Stimulated activated CD4-positive, alpha-beta T cell treated with anti-CD3 and anti-CD28 coated beads, Interleukin-2, amount 100 ng/mL, for 48 hours (primary cell): Measurements from ENCODE around the gene AAMDC.
A peak's percentile ranks its signal among the peaks of the same experiment; 100 is the strongest.

ENCODE experiments used
- DNase-seq, 2 donors: peaks; one replicate each; pipeline ENCODE4 v3.0.0-alpha.2; 2020

Gene AAMDC

DNA sequence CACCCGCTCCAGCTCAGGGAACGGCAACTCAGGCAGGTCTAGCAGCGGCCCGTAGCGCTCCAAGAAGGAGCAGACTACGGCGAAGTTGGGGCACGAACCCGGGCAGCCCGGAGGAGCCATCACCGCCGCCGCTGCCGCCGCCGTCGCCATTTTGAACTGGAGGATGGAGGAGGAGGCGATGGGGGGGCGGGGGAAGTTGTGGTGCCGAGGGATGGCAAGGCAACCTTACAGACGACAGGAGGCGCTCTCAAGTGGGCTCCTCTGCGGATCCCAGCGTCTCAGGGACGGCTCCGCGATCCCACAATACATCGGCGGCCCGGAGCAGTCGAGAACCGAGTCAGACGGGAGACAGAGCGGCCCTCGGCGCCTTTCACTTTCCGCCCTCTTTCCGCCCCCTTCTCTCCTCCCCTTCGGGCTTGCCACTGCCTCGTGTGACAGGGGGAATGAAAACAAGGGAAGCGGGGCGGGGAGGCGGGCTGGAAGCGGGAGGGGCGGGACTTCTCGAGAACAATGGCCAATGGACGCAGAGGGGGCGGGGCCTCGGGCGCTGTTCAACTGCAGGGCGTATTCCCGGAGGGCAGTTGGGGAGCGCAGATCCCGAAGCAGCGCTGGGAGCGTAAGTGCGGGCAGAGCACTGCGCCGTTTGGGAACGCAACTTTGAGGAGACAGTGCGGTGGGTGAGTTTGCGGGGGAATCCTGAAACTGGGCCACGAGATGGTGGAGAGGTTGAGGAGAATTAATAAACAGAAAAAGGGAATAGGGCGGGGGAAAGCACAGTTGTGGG, at the start of gene AAMDC, which contains the start of gene RSF1:
Gene AAMDC, plus strand, starts transcription at position 580 of the 784 bp plus-strand sequence. CDS start 21,353 bp downstream, outside the sequence.
Gene RSF1, minus strand, starts transcription at position 158 of the 784 bp plus-strand sequence. Its CDS starts 8 bp downstream, at position 150.
- peak; percentile 95 for DNase-seq

DNA sequence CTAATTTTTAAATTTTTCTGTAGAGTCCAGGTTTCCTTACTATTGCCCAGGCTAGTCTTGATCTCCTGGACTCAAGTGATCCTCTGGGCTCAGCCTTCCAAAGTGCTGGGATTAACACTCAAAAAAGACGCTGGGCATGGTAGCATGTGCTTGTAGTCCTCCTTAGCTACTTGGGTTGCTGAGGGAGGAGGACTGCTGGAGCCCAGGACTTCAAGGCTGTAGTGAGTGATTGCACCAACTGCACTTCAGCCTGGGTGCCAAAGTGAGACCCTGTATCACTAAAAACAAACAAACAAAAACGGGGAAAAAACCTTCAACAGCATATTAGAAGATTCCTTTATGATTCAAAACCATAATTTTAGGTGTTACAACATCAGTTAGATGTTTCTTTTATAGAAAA, 45.0 kb upstream of the AAMDC start:
- no peak for DNase-seq

DNA sequence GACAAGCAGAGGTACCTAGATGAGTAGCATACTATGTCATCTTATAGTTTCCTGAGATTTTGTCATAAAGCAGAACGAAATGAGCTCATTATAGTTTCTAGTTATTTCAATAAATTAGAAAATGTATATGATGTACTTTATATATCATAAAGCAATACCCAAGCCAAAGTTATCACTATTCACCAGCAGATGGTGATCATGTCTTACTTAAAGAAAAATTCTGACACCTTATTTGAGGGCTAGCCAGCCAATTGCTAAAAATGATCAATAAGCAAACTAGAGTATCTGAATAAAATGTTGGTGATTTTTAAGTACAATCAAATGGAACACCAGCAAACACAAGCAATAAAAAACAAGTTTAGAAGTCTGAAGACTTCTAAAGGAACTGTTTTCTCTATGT, 44.5 kb upstream of the AAMDC start:
- DNase-seq, result no peak

DNA sequence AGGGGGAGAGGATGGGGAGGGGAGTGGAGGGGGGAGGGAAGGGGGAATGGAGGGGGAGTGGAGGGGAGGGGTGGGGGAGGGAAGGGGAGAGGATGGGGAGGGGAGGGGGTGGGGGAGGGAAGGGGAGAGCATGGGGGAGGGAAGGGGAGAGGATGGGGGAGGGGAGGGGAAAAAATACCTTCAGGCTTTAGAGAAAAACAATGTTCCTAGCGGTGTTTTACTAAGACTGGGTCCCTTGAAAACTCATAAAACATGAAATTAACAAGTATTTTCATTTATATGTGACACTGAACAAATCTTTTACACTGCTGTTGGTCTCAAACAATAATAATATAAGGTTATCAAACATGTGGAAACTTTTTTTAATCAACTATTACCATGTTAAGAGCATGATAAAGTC, 42.8 kb upstream of the AAMDC start:
- DNase-seq, result no peak

GRCh38 chr11:77778549-77778948, 42.4 kb upstream of the AAMDC start:
- DNase-seq, result no peak

- DNase-seq, result no peak
These were observed 41.0 kb upstream of the AAMDC start for GRCh38 chr11:77779935-77780334.

DNA sequence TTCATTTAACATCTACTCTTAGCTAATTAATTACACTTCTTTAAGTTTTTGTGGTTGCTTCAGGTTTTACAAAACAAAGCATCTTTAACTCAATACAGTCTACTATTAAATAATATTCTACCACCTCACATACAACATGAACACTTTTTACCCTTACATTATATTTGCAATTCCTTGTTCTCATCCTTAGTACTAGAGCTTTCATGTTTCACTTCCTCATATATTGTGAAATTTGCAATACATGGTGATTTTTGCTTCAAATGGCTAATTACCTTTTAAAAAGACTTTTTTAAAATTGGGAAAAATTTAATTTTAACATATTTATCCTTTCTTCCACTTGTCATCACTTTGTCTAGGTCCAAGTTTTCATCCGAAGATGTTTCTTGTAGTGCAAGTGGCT, 37.9 kb upstream of the AAMDC start:
- no peak for DNase-seq

DNA sequence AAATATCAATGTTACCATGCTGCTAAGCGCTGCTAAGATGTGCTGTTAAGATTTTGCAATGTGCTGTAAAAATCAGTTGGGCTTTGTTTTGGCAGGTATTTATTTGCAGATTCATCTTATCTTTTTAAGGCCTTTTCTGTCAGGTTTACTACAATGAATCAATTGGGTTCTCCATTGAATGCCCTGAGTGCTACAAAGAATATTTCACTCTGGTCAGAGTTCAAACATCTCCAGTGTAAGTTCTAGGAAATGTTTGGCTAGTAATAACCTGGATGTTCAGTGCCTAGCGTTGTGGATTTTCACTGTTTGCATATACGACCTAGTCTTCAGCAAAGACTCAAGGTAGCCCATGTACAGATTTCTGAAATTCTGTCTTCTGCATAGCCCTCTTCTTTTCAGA, 36.4 kb upstream of the AAMDC start:
- no peak for DNase-seq

GRCh38 chr11:77789061-77789730, 31.7 kb upstream of the AAMDC start:
- DNase-seq, result no peak

- DNase-seq, result no peak
These were observed 31.0 kb upstream of the AAMDC start for GRCh38 chr11:77789731-77790476.

- DNase-seq, result no peak
These were observed 29.6 kb upstream of the AAMDC start for GRCh38 chr11:77791301-77791700.

- no peak for DNase-seq
These were observed 27.0 kb upstream of the AAMDC start for GRCh38 chr11:77793972-77794371.

- DNase-seq, result no peak
These were observed 21.6 kb upstream of the AAMDC start for GRCh38 chr11:77799338-77799737.

GRCh38 chr11:77800449-77800848, 20.5 kb upstream of the AAMDC start:
- DNase-seq, result no peak

GRCh38 chr11:77801477-77801876, 19.5 kb upstream of the AAMDC start:
- no peak for DNase-seq

GRCh38 chr11:77806415-77806814, 14.5 kb upstream of the AAMDC start:
- DNase-seq, result no peak

DNA sequence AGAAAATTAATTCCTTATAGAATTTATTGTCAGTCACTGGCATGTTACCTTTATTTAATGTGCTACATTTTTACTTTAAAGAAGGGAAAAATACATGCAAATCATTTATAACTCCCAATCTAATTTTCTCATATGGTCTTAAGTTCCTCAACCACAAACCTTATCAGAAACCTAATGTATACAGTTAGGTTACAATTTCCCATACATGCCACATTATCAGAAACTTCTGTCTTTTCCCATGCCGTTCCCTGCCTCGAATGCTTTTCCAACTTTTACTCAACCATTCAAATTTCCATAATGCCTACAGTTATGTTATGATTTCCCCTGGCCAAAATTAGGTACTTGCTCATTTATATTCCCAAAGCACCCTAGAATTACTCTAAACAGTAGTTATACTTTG, 14.0 kb upstream of the AAMDC start:
- DNase-seq, result no peak

DNA sequence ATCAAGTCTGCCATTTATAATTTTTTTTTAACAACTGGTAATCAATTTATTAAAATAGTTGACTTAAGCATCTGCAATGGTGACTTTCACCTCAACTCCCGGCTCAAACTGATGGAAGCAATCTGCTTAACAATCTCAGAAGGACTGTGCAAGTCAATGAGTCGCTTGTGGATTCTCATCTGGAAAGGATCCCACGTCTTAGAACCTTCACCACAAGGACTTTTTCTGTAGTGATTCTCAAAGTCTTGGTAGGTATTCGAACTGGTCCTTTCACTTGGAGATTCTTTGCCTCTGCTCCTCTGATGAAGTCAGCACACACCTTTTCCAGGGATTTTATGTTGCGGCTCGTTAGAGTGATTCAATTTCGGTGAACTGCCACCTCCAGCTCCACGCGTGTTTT, 7.7 kb upstream of the AAMDC start:
- DNase-seq, result no peak

DNA sequence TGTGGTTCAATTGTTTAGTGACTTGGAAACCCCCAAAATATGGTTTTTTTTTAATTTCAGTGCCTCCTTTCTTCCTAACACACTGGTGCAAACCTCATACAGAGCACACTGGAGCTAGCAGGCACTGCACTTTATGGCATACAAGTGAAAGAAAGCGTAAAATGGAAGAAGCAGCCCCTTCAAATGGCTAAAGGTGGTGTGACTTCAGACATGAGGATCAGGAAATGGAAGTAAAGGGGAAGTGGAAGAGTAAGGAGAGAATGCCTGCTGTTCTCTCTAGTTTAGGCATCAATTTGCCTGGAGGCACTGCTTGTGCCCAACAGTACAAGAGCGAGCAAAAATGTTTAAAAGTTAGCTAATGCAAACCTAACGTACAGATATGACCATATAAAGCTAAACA, 6.1 kb upstream of the AAMDC start:
- DNase-seq, result no peak

GRCh38 chr11:77815459-77815858, 5.5 kb upstream of the AAMDC start:
- DNase-seq, result no peak

DNA sequence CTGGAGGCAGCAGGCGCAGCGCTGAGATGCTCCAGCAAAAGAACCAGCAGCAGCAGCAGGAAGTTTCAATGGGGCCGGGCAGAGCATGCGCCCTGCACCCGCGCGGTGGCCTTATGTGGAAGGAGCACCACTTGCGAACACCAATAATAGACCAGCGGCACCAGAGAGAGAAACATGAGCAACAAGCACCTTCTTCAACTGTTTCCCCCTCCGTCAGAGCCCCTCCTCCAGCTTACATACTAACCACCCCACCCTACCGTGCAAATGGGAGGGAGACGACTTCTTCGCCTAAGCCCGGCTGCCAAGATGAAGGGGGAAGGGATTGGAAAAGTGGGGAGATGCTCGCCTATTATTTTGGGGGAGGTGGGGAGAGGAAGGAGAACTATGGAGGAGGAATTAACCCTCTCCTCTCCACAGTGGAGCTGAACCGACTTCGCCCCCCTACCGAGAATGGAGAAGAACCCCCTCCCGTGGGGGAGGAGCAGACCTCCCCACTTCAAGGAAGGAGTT, 1.5 kb upstream of the AAMDC start:
- DNase-seq, result peak; percentile 68 to 75

DNA sequence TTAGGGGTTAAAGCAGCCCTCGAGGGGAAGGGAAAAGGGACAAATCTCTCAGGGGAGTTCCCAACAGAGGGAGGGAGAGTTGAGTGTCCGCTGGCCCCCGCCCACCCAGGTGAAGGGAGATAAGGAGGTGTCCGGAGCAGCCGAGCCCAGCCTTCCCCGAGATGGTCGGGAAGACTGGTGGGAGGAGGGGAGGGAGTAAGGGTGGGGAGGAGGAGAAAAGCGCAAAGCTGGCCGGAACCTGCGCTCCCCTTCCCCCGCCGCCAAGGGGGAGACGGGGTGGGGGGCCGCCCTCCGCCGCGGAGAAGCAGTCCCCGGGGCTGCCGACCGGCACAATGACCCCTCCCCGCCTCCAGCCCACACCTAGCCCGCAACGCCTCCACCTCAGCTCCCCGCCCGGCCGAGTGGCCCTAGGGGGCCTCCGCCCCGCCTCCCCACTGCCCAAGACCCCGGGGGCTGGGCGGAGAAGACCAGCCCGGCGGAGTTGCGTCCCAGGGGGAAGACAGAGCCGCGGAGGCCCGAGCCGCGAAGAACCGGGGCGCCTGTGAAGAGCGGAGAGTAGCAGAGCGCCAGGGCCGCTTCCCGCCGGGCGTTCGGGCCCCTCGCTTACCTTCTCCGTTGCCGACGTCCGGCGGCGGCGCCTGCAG, 901 bp upstream of the AAMDC start:
- peak; percentile 12 to 25 for DNase-seq

DNA sequence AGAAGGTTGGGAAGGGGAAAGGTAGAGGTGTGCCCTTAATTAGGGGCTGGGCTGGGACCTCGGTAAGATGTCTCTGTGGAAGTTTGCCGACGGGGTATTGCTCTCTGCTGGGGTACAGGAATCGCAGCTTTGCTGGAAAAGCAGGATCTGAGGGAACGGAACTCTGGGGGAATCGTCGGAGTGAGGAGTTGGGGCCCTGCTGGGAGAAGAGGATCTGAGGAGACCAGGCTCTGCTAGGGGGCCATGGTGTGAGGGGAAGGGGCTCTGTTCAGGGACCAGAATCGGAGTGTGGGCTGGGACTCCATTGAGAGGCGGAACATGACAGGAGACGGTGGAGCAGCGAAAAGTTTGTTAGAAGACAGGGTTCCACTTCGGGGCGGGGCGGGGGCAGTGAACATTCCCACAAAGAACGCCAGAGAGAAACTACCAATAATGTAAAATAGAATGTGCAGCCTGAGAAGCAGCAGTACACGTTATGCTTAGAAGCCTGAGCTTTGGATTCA, 456 bp downstream of the AAMDC start:
- DNase-seq, result peak; percentile 7
